Activated CD4-positive, alpha-beta T cell treated with anti-CD3 and anti-CD28 coated beads for 36 hours (primary cell): ENCODE measurements around the gene FURIN. TPM values are rescaled to one million over a fixed set of nuclear protein-coding genes. Genes with fewer than 3 reads are reported as not detected.

Source experiments
- ATAC-seq: fragments of 200-7000 bp; cut with Tn5 transposase; one replicate; pipeline ENCODE4 v1.10.0; 2021; ENCODE audit warnings: mild to moderate bottlenecking, moderate library complexity
- CTCF ChIA-PET: fragments of 350-600 bp; sonication (Branson Sonifier 250); formaldehyde crosslinking; loops from one replicate; lab custom pipeline; 2021; ENCODE audit warnings: antibody characterized with exemption; lab: Charles Lee
- POLR2A ChIA-PET: fragments of 350-600 bp; sonication (Branson Sonifier 250); formaldehyde crosslinking; loops from one replicate; lab custom pipeline; 2021; ENCODE audit warnings: antibody characterized with exemption, inconsistent platforms; lab: Charles Lee
- DNase-seq: peaks from one replicate; pipeline ENCODE4 v3.0.0-alpha.2; 2020
- H3K27ac Mint-ChIP-seq: one replicate; pipeline ENCODE4 v1.8.0; 2021; ENCODE audit warnings: mixed read lengths
- H3K27me3 Mint-ChIP-seq: one replicate; pipeline ENCODE4 v1.8.0; 2021; ENCODE audit warnings: mixed read lengths
- H3K36me3 Mint-ChIP-seq: one replicate; pipeline ENCODE4 v1.8.0; 2021; ENCODE audit warnings: low read depth, mixed read lengths
- H3K4me1 Mint-ChIP-seq: one replicate; pipeline ENCODE4 v1.8.0; 2021; ENCODE audit warnings: mixed read lengths
- H3K4me3 Mint-ChIP-seq: one replicate; pipeline ENCODE4 v1.8.0; 2021; ENCODE audit warnings: mild to moderate bottlenecking, moderate library complexity, mixed read lengths
- H3K9me3 Mint-ChIP-seq: one replicate; pipeline ENCODE4 v1.8.0; 2021; ENCODE audit warnings: low read depth, mixed read lengths
- intact Hi-C, 2 experiments: fragments of 100-400 bp; cut with DNase I in 1 of 2; cut with micrococcal nuclease in 1 of 2; formaldehyde crosslinking; loops; one replicate each; pipeline versions ENCODE4 v1.14.2 to v1.15.1; 2022 to 2024; cut with DNase I, micrococcal nuclease
- total RNA-seq, 2 experiments: library from RNA; stranded (reverse); gene quantifications; one replicate each; pipeline ENCODE4 v1.2.3, GENCODE V29; 2021

Gene FURIN
- total RNA-seq, 2 experiments from 2014 or later, result 406 to 422 TPM

DNA sequence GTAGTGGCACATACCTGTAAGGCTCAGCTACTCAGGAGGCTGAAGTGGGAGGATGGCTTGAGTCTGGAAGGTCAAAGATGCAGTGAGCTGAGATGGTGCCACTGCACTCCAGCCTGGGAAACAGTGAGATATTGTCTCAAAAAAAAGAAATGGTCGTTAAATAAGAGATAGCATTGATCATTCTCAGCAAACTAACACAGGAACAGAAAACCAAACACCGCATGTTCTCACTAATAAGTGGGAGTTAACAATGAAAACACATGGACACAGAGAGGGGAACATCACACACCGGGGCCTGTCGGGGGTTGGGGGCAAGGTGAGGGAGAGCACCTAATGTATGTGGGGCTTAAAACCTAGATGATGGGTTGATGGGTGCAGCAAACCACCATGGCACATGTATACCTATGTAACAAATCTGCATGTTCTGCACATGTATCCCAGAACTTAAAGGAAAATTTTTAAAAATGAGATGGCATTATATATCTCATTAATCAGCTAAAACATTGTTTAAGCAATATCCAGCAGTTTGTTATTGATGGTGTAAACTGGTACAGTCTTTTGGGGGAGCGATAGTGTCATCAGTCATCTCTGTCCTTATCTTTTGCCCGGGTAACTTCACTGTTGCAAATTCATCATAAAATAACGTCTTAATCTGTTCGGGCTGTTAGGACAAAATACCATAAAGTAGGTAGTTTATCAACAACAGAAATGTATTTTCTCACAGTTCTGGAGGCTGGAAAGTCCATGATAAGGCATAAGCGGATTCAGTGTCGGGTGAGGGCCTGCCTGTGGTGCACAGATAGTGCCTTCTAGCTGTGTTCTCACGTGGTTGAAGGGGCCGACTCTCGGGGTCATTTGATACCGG is 33.0 kb downstream of the FURIN start:
- Mint-ChIP-seq H3K36me3 (peaks cover 15% of the 10 kb centered on the region), H3K27me3 (no peaks in the 10 kb centered on the region), H3K4me1 (peaks cover 16% of the 10 kb centered on the region), H3K4me3 (peak overlapping the region; percentile 81), H3K9me3 (no peaks in the 10 kb centered on the region), H3K27ac (peak overlapping the region; percentile 88)
- DNase-seq (no peak), ATAC-seq (no peak)
- ChIA-PET CTCF (interaction anchor here (0.5 to 8.6 kb wide), 13 partner anchors 12 to 254 kb away, joined by 3 to 164 read pairs (median 5); partner anchors contain the start of genes HDDC3 and UNC45A), POLR2A (interaction anchor here (0.9 to 2.4 kb wide), 3 partner anchors 22 to 31 kb away, joined by 3 to 15 read pairs (median 5); partner anchors contain the start of gene HDDC3)
- intact Hi-C loops, result loop anchor here (1.0 to 5.0 kb wide), 7 partner anchors 30 to 369 kb away; partner anchors contain the start of genes RCCD1 (in 1 of the 2) and VPS33B (in 1 of the 2)

DNA sequence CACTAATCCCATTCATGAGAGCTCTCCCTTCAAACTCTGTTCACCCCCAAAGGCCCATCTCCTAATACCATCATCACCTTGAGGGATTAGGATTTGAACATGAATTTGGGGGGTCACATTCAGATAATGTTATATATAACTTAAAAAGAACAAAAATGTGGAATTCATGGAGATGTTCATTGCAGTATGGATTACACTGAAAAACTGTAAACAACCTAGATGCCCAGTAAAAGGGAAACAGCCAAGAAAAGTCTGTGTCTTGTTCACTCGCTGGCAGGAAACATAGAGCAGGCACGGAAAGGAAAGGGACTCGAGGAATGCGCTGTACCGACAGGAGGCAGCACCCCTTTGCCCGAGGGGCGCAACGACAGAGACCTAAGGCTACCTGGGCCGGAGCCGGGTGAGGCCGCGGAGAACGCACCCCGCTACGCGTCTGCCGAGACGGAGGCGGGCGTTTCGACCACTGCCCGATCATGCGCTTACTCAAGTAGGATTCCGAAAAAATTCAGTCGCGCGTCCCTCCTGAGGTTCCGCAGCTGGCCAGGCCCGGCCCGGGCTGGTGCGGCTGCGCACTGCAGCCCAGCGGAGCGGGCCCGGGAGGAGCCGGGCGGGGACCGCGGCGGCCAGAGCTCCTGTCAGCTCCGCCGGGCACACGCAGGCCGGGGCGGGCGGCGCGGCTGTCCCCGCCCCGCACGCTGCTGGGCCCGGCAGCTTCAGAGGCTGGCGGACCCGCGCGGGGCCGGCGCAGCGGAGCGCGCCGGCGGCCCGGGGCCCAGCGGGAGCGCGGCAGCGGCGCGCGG is 33.9 kb downstream of the FURIN start:
- ChIA-PET CTCF (interaction anchor here (0.5 to 8.6 kb wide), 20 partner anchors 8 to 304 kb away, joined by 3 to 164 read pairs (median 3); partner anchors contain the start of genes HDDC3, PRC1 and UNC45A), POLR2A (interaction anchor here (0.9 to 2.4 kb wide), 6 partner anchors 17 to 185 kb away, joined by 3 to 15 read pairs (median 10); partner anchors contain the start of genes BLM, HDDC3 and UNC45A)
- ATAC-seq (peak; percentile 79), DNase-seq (peak; percentile 83)
- Mint-ChIP-seq H3K4me3 (peak overlapping the region; percentile 81), H3K9me3 (no peaks in the 10 kb centered on the region), H3K27ac (peak overlapping the region; percentile 88), H3K27me3 (no peaks in the 10 kb centered on the region), H3K4me1 (peaks cover 16% of the 10 kb centered on the region), H3K36me3 (peaks cover 21% of the 10 kb centered on the region)
- intact Hi-C loops, result loop anchor here (1.0 to 5.0 kb wide), 7 partner anchors 31 to 369 kb away; partner anchors contain the start of genes RCCD1 (in 1 of the 2) and VPS33B (in 1 of the 2)

DNA sequence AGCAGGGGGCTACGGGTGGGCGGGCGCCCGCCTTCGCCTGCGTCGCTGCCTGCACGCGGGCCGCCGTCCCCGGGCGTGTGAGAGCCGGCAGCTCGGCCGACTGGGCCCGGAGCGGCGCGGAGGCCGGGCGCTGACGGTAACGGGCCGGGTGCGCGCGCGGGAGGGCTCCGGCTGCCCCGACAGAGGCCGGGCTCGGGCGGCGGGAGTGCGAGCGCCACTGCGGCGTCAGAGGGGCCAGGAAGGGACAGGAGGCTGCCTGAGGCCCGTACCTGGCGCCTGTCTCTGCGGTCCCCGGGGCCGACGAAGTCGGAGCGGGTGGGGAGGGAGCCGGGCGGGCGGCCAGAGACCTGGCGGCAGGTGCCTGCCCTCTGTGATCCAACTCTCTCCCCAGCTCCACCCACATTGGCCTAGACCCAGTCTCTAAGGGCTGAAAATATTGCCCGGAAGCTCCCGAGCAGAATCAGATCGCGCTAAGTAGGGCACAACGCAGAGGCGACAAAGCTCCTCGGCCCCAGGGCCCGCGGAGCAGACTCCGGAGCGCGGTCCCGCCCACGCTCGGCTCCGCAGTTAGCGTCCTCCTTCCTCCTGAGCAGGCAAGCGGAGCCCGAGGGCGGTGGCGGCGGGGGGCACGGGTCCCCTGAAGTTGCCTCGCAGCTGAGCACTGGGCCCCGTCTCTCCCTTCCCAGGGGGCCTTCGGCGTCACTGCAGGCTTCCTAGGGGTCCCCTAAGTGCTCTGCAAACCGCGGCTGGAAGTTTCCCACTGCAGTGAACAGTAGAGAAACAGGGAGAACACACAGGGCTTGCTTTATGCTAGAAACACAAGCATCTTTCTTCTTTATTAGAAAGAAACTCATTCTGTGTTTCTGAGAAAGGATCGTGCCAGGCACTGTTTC is 34.7 kb downstream of the FURIN start, which contains the start of gene MAN2A2:
TSS of gene MAN2A2 (plus strand) at position 463 of the 893 bp plus-strand sequence. CDS start 906 bp downstream, outside the sequence.
- ChIA-PET POLR2A (interaction anchor here (0.6 to 2.4 kb wide), 7 partner anchors 16 to 186 kb away, joined by 3 to 15 read pairs (median 9); partner anchors contain the start of genes BLM, HDDC3 and UNC45A), CTCF (interaction anchor here (0.6 to 8.6 kb wide), 19 partner anchors 9 to 637 kb away, joined by 3 to 164 read pairs (median 3); partner anchors contain the start of genes HDDC3, NGRN, PRC1 and UNC45A)
- no peaks in the 10 kb centered on the region for H3K27me3 Mint-ChIP-seq
- no peaks in the 10 kb centered on the region for H3K9me3 Mint-ChIP-seq
- peaks cover 16% of the 10 kb centered on the region for H3K4me1 Mint-ChIP-seq
- DNase-seq, result peak; percentile 91
- intact Hi-C loops, result loop anchor here (1.0 to 5.0 kb wide), 10 partner anchors 27 to 368 kb away; partner anchors contain the start of genes BLM (in 1 of the 2), HDDC3 (in 1 of the 2), RCCD1 (in 1 of the 2) and VPS33B (in 1 of the 2)
- H3K4me3 Mint-ChIP-seq, result peak within 1 kb of the TSS; percentile 81
- H3K36me3 Mint-ChIP-seq, result peaks cover 25% of the 10 kb centered on the region
- peak within 1 kb of the TSS; percentile 88 for H3K27ac Mint-ChIP-seq
- ATAC-seq, result peak; percentile 65

DNA sequence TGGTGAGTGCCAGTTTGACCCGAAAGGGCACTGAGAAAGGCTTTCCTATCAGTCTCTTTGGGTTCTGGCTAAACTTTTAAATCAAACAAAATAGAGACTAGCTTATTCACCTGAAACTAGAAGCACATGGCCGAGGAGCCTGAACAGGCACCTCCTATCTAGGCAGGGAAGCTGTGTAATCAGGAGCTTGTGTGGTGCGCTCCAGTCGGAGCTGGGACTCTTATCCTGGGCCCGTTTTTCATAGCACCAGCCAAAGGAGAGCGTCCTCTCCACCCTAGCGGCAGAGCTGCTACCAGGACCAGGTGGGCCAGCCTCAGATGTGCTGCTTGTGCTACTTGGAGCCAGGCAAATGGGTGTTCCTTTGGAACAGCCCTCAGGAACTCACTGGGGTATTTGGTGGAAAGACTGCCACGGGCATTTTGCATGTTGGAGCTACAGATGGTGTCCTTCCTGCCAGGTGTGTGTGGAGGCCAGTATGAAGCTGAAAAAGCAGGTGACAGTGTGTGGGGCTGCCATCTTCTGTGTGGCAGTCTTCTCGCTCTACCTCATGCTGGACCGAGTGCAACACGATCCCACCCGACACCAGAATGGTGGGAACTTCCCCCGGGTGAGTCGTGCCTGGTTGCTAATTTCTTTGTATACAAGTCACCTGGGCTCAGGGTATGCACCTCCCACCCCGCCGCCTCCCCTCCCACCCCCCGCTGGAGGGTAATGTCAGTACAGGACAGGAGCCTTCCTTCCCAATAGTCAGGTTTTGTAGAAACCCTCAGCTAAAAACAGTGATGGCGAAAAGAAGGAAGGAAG is 35.5 kb downstream of the FURIN start:
- no peaks in the 10 kb centered on the region for H3K27me3 Mint-ChIP-seq
- CTCF ChIA-PET, result interaction anchor here (0.6 to 8.6 kb wide), 7 partner anchors 10 to 256 kb away, joined by 3 to 164 read pairs (median 4); partner anchors contain the start of genes HDDC3 and UNC45A

DNA sequence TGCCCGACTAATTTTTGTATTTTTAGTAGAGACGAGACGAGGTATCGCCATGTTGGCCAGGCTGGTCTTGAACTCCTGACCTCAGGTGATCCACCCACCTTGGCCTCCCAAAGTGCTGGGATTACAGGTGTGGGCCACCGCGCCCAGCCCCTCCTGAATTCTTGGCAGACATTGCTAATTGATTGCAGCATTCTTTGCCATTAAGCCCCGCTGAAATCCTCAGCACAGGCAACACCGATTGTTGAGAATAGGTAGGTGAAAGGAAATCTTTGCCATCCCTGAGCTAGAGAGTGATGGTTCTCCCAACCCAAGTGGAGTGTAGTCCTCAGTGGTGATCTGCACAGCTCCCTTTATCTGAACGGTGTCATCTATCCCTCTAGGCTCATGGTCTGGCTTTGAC is 36.4 kb downstream of the FURIN start:
- ChIA-PET POLR2A (interaction anchor here (0.6 kb wide), 2 partner anchors 11 to 28 kb away, joined by 3 read pairs; partner anchors contain the start of gene HDDC3), CTCF (interaction anchor here (0.6 to 8.6 kb wide), 4 partner anchors 8 to 28 kb away, joined by 3 to 164 read pairs (median 3); partner anchors contain the start of genes HDDC3 and UNC45A)
- Mint-ChIP-seq H3K4me1 (peaks cover 16% of the 10 kb centered on the region), H3K9me3 (no peaks in the 10 kb centered on the region), H3K4me3 (no peak overlapping the region), H3K27me3 (no peaks in the 10 kb centered on the region), H3K27ac (no peak overlapping the region), H3K36me3 (peaks cover 34% of the 10 kb centered on the region)
- DNase-seq (no peak), ATAC-seq (no peak)
- intact Hi-C loops, result loop anchor here in 1 of 2 experiments (5.0 kb wide), 1 partner anchor 257 kb away; no protein-coding TSS in a partner anchor

More for the DNA sequence above, 35.5 kb downstream of the FURIN start:
- peaks cover 16% of the 10 kb centered on the region for H3K4me1 Mint-ChIP-seq
- H3K27ac Mint-ChIP-seq, result peak overlapping the region; percentile 51
- no peak for ATAC-seq
- POLR2A ChIA-PET, result interaction anchor here (0.7 to 2.4 kb wide), 7 partner anchors 15 to 187 kb away, joined by 3 to 15 read pairs (median 9); partner anchors contain the start of genes BLM, HDDC3 and UNC45A
- peak; percentile 42 for DNase-seq
- H3K4me3 Mint-ChIP-seq, result peak overlapping the region; percentile 74
- no peaks in the 10 kb centered on the region for H3K9me3 Mint-ChIP-seq
- intact Hi-C loops, result loop anchor here (1.0 to 5.0 kb wide), 5 partner anchors 26 to 367 kb away; partner anchors contain the start of genes BLM (in 1 of the 2) and HDDC3 (in 1 of the 2)
- peaks cover 28% of the 10 kb centered on the region for H3K36me3 Mint-ChIP-seq

DNA sequence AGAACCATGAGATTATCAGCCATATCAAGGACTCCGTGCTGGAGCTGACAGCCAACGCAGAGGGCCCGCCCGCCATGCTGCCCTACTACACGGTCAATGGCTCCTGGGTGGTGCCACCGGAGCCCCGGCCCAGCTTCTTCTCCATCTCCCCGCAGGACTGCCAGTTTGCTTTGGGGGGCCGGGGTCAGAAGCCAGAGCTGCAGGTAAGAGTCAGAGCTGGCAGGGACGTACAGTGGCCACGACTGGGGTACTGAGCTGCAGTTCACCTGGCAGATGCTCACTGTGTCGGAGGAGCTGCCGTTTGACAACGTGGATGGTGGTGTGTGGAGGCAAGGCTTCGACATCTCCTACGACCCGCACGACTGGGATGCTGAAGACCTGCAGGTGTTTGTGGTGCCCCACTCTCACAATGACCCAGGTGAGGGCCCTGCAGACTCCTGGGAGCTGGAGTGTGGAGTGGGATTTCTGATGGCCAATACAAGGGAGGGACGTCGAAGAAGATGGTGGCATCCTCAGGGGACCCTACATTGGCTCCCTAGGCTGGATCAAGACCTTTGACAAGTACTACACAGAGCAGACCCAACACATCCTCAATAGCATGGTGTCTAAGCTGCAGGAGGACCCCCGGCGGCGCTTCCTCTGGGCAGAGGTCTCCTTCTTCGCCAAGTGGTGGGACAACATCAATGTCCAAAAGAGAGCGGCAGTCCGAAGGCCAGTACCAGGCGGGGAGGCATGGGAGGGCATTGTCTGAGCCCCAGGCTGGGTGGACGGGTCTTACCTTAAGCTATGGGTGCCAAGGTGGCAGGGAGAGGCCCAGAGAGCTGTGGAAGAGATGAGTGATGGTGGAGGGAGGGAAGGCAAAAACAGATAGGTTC is 37.2 kb downstream of the FURIN start:
- Mint-ChIP-seq H3K27me3 (no peaks in the 10 kb centered on the region), H3K4me3 (no peak overlapping the region), H3K4me1 (peaks cover 16% of the 10 kb centered on the region), H3K36me3 (peaks cover 38% of the 10 kb centered on the region), H3K9me3 (no peaks in the 10 kb centered on the region), H3K27ac (no peak overlapping the region)
- ChIA-PET POLR2A (interaction anchor here (0.5 kb wide), 1 partner anchor 1659 kb away, joined by 3 read pairs; no protein-coding TSS in a partner anchor), CTCF (interaction anchor here (0.6 to 8.6 kb wide), 6 partner anchors 9 to 80 kb away, joined by 3 to 164 read pairs (median 3); partner anchors contain the start of genes HDDC3 and UNC45A)
- intact Hi-C loops, result no loop called here
- DNase-seq (no peak), ATAC-seq (no peak)

DNA sequence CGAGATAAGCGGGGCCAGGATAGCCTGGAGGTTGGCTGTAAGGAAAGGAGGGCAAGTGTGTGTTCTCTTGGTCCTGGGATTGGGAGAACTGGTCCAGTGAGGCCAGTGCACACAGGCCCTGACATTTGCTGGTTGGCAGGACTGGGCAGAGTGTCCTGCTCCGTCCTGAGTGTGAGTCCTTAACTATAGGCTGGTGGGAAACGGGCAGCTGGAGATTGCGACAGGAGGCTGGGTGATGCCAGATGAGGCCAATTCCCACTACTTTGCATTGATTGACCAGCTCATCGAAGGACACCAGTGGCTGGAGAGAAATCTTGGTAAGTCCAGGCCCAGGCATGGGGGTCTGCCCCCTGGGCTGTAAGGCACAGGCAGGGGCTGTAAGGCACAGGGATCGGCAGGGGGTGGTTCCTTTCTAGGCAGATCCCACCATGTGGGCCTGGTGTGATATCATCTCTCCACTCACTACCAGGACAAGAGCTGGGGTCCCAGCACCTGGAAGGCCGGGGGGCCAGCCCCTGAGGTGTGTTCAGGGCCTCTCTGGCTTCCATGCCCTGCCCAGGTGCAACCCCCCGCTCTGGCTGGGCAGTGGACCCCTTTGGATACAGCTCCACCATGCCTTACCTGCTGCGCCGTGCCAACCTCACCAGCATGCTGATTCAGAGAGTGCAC is 37.9 kb downstream of the FURIN start:
- DNase-seq (no peak), ATAC-seq (no peak)
- intact Hi-C loops, result no loop called here
- Mint-ChIP-seq H3K27ac (no peak overlapping the region), H3K4me1 (peaks cover 14% of the 10 kb centered on the region), H3K4me3 (no peak overlapping the region), H3K36me3 (peaks cover 42% of the 10 kb centered on the region), H3K9me3 (no peaks in the 10 kb centered on the region), H3K27me3 (no peaks in the 10 kb centered on the region)
- ChIA-PET CTCF (interaction anchor here (0.7 to 8.6 kb wide), 3 partner anchors 16 to 80 kb away, joined by 3 to 164 read pairs (median 3); partner anchors contain the start of genes HDDC3 and UNC45A), POLR2A (interaction anchor here (0.5 kb wide), 1 partner anchor 1660 kb away, joined by 3 read pairs; no protein-coding TSS in a partner anchor)
